NCI-H1048 (cell line): ENCODE data around the gene GNAI2.
"Not testable (repeated sequence)": the region's sequence is repeated elsewhere in the genome, so short reads cannot be mapped to it uniquely, and the experiment has no call there.

Experiments used
- DNase-seq: peaks from one replicate; lab custom pipeline; 2025; lab: John Stamatoyannopoulos, UW

GNAI2 gene

GRCh38 chr3:50278123-50278879 lies 42.3 kb downstream of the GNAI2 start:
- no peak for DNase-seq

GRCh38 chr3:50278880-50279224 lies 42.8 kb downstream of the GNAI2 start, which contains the start of gene LSMEM2:
LSMEM2 (plus strand) TSS chr3:50279087; CDS start chr3:50279114, 27 bp downstream.
- DNase-seq = no peak

GRCh38 chr3:50279255-50280016 lies 43.4 kb downstream of the GNAI2 start:
- no peak for DNase-seq

DNA sequence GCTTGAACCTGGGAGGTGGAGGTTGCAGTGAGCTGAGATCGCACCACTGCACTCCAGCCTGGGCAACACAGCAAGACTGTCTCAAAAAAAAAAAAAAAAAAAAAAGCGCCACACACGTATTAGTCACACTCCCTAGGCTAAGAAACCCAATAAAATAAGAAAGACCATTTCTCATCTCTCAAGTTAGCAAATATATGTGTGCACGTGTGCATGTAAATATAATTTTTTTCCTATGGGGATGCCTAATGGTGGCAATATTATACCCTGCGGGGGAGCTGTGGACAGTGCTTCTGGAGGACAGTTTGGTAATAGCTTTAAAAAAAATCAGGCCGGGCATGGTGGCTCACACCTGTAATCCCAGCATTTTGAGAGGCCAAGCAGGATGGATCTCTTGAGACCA lies 48.1 kb downstream of the GNAI2 start:
- not testable (repeated sequence) for DNase-seq

GRCh38 chr3:50286322-50287227 lies 50.6 kb downstream of the GNAI2 start:
- DNase-seq = no peak

DNA sequence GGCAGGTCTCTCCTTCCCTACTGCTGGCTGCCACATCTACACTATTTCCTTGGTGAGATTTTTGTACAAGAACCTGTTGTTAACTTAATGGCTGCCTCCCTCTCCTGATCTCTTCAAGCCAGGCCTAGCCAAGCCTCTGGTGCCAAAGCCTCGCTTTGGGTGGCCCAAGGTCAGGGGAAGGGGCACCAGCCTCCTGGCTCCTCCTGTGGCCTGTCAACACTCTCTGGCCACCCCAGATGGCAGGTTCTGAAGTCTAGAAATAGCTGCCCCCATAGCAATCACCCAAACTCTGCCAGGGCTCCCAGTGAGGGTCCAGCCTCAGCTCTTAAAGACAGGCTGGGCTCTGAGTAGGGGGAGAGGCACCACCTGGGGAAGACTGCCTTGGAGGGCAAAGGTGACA lies 51.3 kb downstream of the GNAI2 start:
- DNase-seq = no peak

GRCh38 chr3:50288387-50289007 lies 52.5 kb downstream of the GNAI2 start:
- DNase-seq = no peak

GRCh38 chr3:50289130-50289529 lies 53.1 kb downstream of the GNAI2 start:
- DNase-seq = no peak

DNA sequence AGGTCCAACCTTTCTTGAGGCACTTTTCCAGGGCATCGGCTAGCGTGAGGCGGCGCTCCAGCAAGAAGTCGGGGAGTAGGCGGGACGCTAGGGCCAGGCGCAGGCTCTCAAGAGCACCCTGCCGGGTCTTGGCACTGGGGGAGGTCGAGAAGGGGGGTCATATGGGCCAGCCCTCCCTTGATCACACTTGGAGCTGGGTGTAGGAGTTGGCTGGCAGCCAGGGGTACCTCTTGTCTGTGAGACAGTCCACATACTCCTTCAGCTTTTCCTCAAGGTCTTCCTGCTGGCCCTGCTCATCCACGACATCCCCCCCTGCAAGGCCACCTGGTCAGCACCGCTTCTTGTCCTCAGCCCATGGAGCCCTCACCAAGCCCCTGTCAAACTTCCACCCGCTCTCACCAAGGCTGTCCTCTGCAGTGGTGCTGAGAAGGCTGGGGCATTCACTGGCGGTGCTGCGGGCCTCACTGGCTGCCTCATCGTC lies 54.2 kb downstream of the GNAI2 start:
- DNase-seq = no peak

GRCh38 chr3:50292159-50293078 lies 56.4 kb downstream of the GNAI2 start, which contains the start of gene IFRD2:
IFRD2 (minus strand) TSS chr3:50292429; CDS start chr3:50292274, 155 bp downstream.
- DNase-seq = peak; percentile 91

DNA sequence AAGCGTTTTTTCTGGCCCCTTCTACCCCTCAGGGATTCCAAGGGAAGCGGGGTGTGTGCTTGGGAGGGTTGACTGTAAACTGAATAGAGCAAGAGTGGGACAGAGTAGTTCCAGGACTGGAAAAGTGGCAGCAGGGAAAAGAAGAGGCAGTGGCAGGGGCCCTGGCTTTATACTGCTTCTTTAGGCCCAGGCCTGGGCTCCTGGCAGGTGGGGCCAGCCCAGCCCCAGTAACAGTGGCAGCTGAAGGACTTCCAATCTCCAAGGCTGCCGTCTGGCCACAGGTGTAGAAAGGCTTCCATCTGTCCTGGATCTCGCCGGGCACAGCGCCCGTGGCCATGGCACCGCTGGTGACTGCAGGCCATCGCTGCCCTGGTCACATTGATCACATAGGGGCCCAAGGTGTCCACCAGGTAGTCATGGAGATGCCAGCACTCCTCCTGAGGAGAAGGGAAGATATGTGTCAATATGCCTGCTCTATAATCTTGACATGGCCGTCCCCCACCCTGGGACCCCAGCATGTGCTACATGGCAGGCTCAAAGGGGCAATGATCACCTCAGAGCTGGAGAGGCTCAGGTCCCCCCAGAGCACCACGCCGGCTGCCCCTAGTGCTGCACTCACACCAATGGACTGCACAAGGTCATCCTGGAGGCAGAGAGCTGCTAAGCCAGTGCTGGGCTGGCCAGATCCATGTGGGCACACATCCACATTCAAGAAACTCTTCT lies 57.2 kb downstream of the GNAI2 start:
- DNase-seq = no peak

GRCh38 chr3:50294089-50294488 lies 58.1 kb downstream of the GNAI2 start:
- DNase-seq = no peak

DNA sequence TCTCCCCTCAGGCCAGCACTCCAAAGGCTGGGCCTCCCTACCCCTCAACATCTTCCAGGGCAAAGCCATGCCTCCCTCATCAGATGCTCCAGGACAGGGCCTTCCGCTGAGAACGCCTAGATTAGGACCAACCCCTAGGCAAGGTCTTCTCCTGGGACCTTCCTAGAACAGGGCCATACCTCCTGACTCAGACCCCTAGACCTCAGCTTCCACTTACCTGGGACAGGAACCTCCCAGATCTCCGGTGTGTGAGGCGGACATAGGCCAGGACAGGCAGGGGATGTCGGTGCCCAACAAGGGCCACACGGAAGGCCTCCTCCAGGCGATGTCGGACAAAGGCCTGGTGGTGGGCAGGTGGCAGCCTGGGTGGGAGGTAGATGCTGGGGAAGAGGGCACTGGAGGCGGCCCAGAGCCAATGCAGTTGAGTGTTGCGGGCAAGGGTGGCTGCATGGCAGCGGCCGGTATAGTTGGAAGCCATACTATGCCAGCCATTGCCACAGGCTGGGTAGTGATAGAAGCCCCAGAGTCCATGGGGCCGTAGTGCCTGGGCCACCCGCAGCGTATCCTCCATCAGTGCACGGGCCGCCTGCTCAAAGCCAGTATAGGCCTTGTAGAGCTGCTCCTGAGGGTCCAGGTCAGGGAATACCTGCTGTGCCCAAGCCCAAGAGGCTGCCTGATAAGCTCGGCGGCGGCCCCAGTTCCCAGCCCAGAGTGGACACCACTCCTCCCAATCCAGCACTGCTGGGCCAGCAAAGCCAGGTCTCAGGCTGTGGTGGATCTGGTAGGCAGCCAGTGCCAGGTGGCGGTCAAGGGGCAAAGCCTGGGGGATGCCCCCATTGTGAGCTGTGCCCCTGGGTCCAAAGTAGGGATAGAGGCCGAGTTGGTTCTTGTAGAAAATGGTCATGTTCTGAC lies 58.7 kb downstream of the GNAI2 start:
- DNase-seq = no peak

DNA sequence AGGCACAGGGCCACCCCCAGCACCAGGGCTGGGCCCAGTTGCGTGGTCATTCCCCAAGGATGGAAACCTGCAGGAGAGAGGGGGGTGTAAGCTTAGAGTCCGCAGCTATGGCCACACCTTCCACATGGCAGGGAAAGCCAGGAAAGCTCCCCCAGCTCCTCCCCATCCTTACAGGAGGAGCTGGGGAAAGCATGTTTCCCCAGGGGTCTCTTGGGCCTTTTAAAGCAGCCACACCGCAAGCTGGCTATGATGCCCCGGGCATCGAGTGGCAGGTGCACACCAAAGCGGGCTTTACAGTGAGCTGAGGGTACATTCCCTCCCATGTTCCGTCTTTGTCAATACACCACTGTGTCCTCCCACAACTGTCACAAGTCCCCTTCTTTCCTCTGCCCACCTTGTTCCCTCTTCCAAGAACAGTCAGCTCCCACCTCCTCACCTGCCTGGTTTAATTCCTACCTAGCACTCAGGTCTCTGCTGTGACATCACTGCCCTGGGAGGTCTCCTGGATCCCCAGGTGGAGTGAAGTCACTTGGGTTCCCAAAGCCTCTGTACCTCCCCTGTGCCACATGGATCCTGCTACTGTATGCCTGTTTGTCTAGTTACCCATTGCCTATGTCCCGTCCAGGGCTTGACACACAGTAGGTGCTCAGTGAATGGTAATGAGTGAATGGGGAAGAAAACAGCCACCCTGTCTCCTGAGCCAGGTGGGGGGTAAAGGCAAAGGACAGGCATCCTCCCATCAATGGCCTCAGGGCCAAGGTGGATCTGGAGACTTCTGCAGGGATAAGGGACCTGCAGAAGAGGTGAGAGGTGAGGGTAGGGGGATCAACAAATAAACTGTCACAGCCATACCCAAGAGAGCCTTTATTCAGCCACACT lies 59.8 kb downstream of the GNAI2 start:
- no peak for DNase-seq

DNA sequence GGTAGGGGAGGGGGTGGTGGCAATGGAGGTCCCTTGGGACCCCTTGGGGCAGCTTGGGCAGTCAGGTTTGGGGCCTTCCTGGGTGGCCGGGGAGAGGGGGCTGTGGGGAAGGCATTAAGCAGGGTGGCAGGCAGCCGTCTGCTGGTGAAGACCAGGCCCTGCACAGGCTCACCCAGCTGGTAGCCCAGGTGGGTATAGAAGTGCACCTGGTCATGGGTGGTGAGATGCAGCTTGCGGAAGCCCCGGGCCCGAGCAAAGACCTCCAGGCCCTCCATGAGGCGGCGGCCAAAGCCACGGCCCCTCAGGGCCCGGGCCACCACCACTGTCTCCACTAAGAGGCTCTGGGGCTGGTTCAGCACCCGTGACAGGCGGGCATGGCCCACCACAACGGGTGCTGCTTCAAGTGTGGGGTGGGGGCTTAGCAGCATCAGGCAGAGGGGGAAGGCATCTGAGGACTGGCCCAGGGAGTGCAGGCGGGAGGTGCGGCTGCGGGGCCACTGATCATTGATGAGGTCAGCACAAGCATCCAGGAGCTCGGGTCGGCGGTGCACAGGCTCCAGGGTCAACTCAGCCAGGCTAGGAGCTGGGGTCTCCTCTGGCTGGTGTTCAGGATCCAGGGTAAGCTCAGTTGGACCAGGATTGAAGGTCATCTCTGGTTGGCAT lies 60.8 kb downstream of the GNAI2 start:
- DNase-seq = no peak

- DNase-seq = no peak
Observed at GRCh38 chr3:50297384-50297775, 61.4 kb downstream of the GNAI2 start.
